NCI-H1436 (cell line): ENCODE measurements around the gene LTB4R.

Experiments
- DNase-seq: peaks from one replicate; lab custom pipeline; 2025; lab: John Stamatoyannopoulos, UW

The LTB4R gene

GRCh38 chr14:24310646-24311604 is at the start of gene LTB4R:
Gene LTB4R, plus strand, starts transcription at chr14:24311502. Its CDS starts 4,150 bp downstream, at chr14:24315652.
- DNase-seq: peak; percentile 65

- no peak for DNase-seq
These were observed 49.4 kb upstream of the LTB4R start for GRCh38 chr14:24261969-24262327.

- DNase-seq: no peak
These were observed 48.2 kb upstream of the LTB4R start, which contains the start of gene TGM1 for GRCh38 chr14:24262821-24263733. Gene TGM1, minus strand, starts transcription at chr14:24263177. Its CDS starts 825 bp downstream, at chr14:24262352.

- DNase-seq: no peak
These were observed 47.5 kb upstream of the LTB4R start for GRCh38 chr14:24263848-24264247.

- DNase-seq: no peak
These were observed 47.0 kb upstream of the LTB4R start for GRCh38 chr14:24264298-24264697.

GRCh38 chr14:24266344-24267244 is 44.7 kb upstream of the LTB4R start:
- DNase-seq: no peak

- no peak for DNase-seq
These were observed 43.8 kb upstream of the LTB4R start for GRCh38 chr14:24267516-24267915.

GRCh38 chr14:24268225-24268624 is 43.1 kb upstream of the LTB4R start:
- no peak for DNase-seq

- DNase-seq: no peak
These were observed 41.9 kb upstream of the LTB4R start for GRCh38 chr14:24269368-24269767.

GRCh38 chr14:24269910-24270536 is 41.3 kb upstream of the LTB4R start:
- DNase-seq: no peak

- DNase-seq: no peak
These were observed 40.7 kb upstream of the LTB4R start for GRCh38 chr14:24270537-24271133.

- DNase-seq: peak; percentile 90
These were observed 40.0 kb upstream of the LTB4R start, which contains the start of gene RABGGTA for GRCh38 chr14:24271134-24271833. Gene RABGGTA, minus strand, starts transcription at chr14:24271597. Its CDS starts 482 bp downstream, at chr14:24271115.

- no peak for DNase-seq
These were observed 39.5 kb upstream of the LTB4R start for GRCh38 chr14:24271834-24272263.

GRCh38 chr14:24272467-24272866 is 38.8 kb upstream of the LTB4R start:
- DNase-seq: no peak

- no peak for DNase-seq
These were observed 37.8 kb upstream of the LTB4R start for GRCh38 chr14:24273422-24273998.

GRCh38 chr14:24274101-24274543 is 37.2 kb upstream of the LTB4R start:
- DNase-seq: no peak

GRCh38 chr14:24277071-24277470 is 34.2 kb upstream of the LTB4R start:
- no peak for DNase-seq

GRCh38 chr14:24277606-24278321 is 33.5 kb upstream of the LTB4R start:
- no peak for DNase-seq

- DNase-seq: no peak
These were observed 32.9 kb upstream of the LTB4R start for GRCh38 chr14:24278424-24278823.
